SU-DHL-6 (cell line): Measurements from ENCODE around the gene LHX2.

Experiments
- H2AFZ ChIP-seq: fragments of 200-600 bp; sonication (generic); 2 replicates; pipeline ENCODE4 v1.6.1; 2014; ENCODE audit warnings: low read depth, mild to moderate bottlenecking, moderate library complexity, mixed read lengths, antibody characterized with exemption, low read length; ENCODE audit not compliant: severe bottlenecking
- H3F3A ChIP-seq: fragments of 200-600 bp; shearing (Covaris generic); 2 replicates; pipeline ENCODE4 v1.6.0; 2016; ENCODE audit warnings: antibody characterized with exemption, mild to moderate bottlenecking; ENCODE audit not compliant: insufficient read depth
- H3K27ac ChIP-seq: fragments of 200-600 bp; sonication (generic); 2 replicates; pipeline ENCODE4 v1.5.1; 2016; ENCODE audit warnings: low read depth, mild to moderate bottlenecking, low read length, moderate library complexity, mixed read lengths
- H3K27me3 ChIP-seq: fragments of 200-600 bp; sonication (generic), shearing (Covaris generic); 2 replicates; pipeline ENCODE4 v1.6.0; 2014; ENCODE audit warnings: mild to moderate bottlenecking, low read length
- H3K36me3 ChIP-seq: fragments of 200-600 bp; sonication (generic); 2 replicates; pipeline ENCODE4 v1.6.1; 2014; ENCODE audit warnings: mild to moderate bottlenecking, low read length, mixed read lengths
- H3K4me2 ChIP-seq: fragments of 300-600, 200-600 bp; shearing (Covaris generic), sonication (generic); 2 replicates; pipeline ENCODE4 v1.6.0; 2014; ENCODE audit warnings: low read length, low read depth, mild to moderate bottlenecking; ENCODE audit not compliant: poor library complexity, severe bottlenecking
- H3K4me3 ChIP-seq: fragments of 200-600 bp; sonication (generic); 2 replicates; pipeline ENCODE4 v1.5.1; 2014; ENCODE audit warnings: antibody characterized with exemption, low read length, mild to moderate bottlenecking, mixed read lengths; ENCODE audit not compliant: insufficient read depth, poor library complexity, severe bottlenecking
- H3K79me2 ChIP-seq: fragments of 200-600 bp; sonication (generic); 2 replicates; pipeline ENCODE4 v1.6.1; 2014; ENCODE audit warnings: mild to moderate bottlenecking, low read length, moderate library complexity; ENCODE audit not compliant: insufficient read depth
- H3K9ac ChIP-seq: fragments of 200-600 bp; sonication (generic); 2 replicates; pipeline ENCODE4 v1.7.0; 2014; ENCODE audit warnings: mild to moderate bottlenecking, low read length
- H3K9me2 ChIP-seq: fragments of 200-600 bp; sonication (generic); replicated peaks from 2 replicates; pipeline ENCODE4 v1.6.1; 2014; ENCODE audit warnings: low read length; ENCODE audit not compliant: insufficient read depth
- H3K9me3 ChIP-seq: fragments of 200-600 bp; sonication (generic); 2 replicates; pipeline ENCODE4 v1.6.1; 2014; ENCODE audit warnings: low read length, mixed read lengths; ENCODE audit not compliant: insufficient read depth
- H4K20me1 ChIP-seq: fragments of 200-600 bp; sonication (generic); 2 replicates; pipeline ENCODE4 v1.6.1; 2014; ENCODE audit warnings: low read depth, mild to moderate bottlenecking, antibody characterized with exemption, low read length, moderate library complexity, mixed read lengths
- EZH2phosphoT487 ChIP-seq: fragments of 200-600 bp; sonication (generic), shearing (Covaris generic); conservative IDR thresholded peaks from 2 replicates; pipeline ENCODE4 v1.6.1; 2018; ENCODE audit warnings: mild to moderate bottlenecking, antibody characterized with exemption, low read length, moderate library complexity, mixed read lengths
- TF ChIP-seq, protein P1 (sequence below): fragments of 200-600 bp; sonication (generic); IDR thresholded peaks from one replicate; pipeline ENCODE4 v1.5.1; 2017; ENCODE audit warnings: antibody characterized with exemption, mild to moderate bottlenecking, low read length, moderate library complexity; ENCODE audit not compliant: insufficient read depth, poor library complexity, severe bottlenecking

The LHX2 gene

DNA sequence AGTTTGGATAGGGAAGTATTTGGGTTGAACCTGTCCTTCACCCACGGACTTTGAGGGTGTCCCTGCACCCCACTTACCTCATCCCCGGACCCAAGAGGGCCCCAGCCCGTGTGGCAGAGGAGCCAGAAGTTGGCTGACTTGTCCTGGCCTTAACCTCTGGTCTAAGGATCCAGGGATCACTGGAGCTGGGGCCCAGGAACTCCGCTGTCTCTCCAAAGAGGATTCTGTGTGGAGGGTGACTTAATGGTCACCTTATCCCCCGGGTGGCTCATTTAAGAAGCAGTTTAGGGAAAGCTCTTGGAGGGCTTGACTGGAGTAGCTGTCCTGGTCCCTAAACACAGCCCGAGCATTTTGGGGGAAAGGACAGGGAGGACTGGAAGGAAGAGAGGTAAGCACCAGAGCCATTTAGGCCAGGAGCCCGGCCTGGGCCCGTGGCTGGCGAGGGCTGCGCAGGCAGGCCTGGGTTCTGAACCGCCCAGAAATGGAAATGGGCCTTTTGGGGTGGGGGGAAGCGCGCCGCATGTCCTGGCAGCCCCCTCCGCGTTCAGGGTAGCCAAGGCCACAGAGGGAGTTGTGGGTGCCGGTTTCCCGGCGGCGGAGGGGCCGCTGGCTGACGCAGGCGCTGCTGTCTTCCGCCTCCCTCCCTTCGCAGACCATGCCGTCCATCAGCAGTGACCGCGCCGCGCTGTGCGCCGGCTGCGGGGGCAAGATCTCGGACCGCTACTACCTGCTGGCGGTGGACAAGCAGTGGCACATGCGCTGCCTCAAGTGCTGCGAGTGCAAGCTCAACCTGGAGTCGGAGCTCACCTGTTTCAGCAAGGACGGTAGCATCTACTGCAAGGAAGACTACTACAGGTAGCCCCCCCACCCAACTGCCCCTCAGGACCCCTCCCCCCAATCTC is 2.0 kb downstream of the LHX2 start:
- Histone ChIP-seq H3K27me3 (no peaks in the 10 kb centered on the region), H4K20me1 (no peaks in the 10 kb centered on the region), H3K36me3 (no peaks in the 10 kb centered on the region), H3K79me2 (no peaks in the 10 kb centered on the region), H2AFZ (no peak overlapping the region), H3K9ac (no peak overlapping the region), H3K4me2 (no peak overlapping the region), H3F3A (no peaks in the 10 kb centered on the region), H3K9me2 (no peaks in the 10 kb centered on the region), H3K4me3 (no peak overlapping the region), H3K9me3 (no peaks in the 10 kb centered on the region), H3K27ac (no peak overlapping the region)
- TF ChIP-seq EZH2phosphoT487, result no peak
- TF ChIP-seq, protein P1, sequence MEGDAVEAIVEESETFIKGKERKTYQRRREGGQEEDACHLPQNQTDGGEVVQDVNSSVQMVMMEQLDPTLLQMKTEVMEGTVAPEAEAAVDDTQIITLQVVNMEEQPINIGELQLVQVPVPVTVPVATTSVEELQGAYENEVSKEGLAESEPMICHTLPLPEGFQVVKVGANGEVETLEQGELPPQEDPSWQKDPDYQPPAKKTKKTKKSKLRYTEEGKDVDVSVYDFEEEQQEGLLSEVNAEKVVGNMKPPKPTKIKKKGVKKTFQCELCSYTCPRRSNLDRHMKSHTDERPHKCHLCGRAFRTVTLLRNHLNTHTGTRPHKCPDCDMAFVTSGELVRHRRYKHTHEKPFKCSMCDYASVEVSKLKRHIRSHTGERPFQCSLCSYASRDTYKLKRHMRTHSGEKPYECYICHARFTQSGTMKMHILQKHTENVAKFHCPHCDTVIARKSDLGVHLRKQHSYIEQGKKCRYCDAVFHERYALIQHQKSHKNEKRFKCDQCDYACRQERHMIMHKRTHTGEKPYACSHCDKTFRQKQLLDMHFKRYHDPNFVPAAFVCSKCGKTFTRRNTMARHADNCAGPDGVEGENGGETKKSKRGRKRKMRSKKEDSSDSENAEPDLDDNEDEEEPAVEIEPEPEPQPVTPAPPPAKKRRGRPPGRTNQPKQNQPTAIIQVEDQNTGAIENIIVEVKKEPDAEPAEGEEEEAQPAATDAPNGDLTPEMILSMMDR, result no peak

DNA sequence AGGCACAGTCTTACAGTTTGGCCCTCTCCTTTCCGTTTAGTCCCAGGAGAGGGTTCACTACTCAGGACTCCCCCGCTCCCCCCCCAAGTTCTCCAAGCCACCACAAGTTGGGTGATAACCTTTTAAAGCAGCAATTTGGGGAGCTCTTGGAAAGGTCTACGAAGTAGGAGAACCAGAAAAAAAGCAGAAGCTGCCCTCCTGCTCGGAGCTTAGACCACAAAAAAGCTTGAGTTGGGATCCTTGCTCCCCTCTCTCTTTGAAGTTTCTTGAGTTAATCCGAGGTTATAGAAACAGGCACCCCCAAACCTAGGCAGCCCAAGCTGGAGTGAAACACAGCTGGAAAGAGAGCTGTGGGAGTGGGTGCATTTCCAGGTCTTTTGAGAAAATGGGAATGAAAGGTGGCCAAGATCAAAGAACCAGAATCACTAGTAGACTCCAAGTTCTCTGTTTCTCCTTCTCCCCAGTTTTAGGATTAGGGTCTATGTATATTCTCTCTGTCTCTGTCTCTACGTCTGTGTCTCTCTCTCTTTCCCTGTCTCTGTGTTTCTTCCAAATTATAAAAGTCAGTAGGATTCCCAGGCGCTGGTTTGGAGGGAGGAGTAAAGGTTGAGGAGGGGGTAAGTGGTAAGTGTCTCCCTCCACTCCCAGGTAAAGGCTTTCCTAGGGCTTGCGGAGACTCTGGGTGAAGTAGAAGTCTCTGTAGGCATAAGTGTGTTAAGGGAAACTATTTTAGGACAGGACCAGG is 2.8 kb downstream of the LHX2 start:
- H3K27me3 ChIP-seq, result no peaks in the 10 kb centered on the region

DNA sequence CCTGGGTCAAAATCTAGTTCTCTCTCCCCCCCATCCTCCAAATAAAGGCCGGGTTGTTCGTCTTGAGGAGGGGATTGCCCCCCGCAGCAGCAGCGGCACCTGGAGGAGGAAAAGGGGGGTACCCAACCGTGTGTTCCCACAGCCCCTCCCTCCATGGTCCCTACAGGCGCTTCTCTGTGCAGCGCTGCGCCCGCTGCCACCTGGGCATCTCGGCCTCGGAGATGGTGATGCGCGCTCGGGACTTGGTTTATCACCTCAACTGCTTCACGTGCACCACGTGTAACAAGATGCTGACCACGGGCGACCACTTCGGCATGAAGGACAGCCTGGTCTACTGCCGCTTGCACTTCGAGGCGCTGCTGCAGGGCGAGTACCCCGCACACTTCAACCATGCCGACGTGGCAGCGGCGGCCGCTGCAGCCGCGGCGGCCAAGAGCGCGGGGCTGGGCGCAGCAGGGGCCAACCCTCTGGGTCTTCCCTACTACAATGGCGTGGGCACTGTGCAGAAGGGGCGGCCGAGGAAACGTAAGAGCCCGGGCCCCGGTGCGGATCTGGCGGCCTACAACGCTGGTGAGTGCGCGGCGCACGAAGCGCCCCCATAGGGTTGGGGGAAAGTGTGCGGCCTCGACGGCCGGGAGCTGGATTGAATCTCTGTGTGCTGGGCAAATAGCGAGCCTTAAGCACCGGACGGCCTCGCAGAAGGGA is 3.5 kb downstream of the LHX2 start:
- Histone ChIP-seq H3K36me3 (no peaks in the 10 kb centered on the region), H3K4me3 (no peak overlapping the region), H3K79me2 (no peaks in the 10 kb centered on the region), H3K9me2 (no peaks in the 10 kb centered on the region), H3F3A (no peaks in the 10 kb centered on the region), H3K27me3 (no peaks in the 10 kb centered on the region), H2AFZ (no peak overlapping the region), H3K27ac (no peak overlapping the region), H3K9me3 (no peaks in the 10 kb centered on the region), H3K9ac (no peak overlapping the region), H3K4me2 (no peak overlapping the region), H4K20me1 (no peaks in the 10 kb centered on the region)
- no peak for TF ChIP-seq EZH2phosphoT487
- TF ChIP-seq, protein P1, result no peak

More for the DNA sequence above, 2.8 kb downstream of the LHX2 start:
- H3K9ac ChIP-seq, result no peak overlapping the region
- no peak overlapping the region for H3K4me2 ChIP-seq
- no peaks in the 10 kb centered on the region for H3K9me2 ChIP-seq
- H3K27ac ChIP-seq, result no peak overlapping the region
- H3K4me3 ChIP-seq, result no peak overlapping the region
- TF ChIP-seq, protein P1, result no peak
- TF ChIP-seq EZH2phosphoT487, result no peak
- H3F3A ChIP-seq, result no peaks in the 10 kb centered on the region
- no peaks in the 10 kb centered on the region for H3K9me3 ChIP-seq
- no peaks in the 10 kb centered on the region for H4K20me1 ChIP-seq
- no peaks in the 10 kb centered on the region for H3K79me2 ChIP-seq
- H3K36me3 ChIP-seq, result no peaks in the 10 kb centered on the region
- H2AFZ ChIP-seq, result no peak overlapping the region
